HG02840 (cell line): Measurements from ENCODE around the gene ATG7.

Source experiments
- ATAC-seq: cut with Tn5 transposase; IDR thresholded peaks from one replicate; pipeline ENCODE4 v1.9.1; 2021; ENCODE audit warnings: mild to moderate bottlenecking, moderate library complexity, moderate number of reproducible peaks; ENCODE audit not compliant: unreplicated experiment, low FRiP score

ATG7 gene

GRCh38 chr3:11349446-11349845 lies 77.2 kb downstream of the ATG7 start:
- ATAC-seq, result no peak

GRCh38 chr3:11350374-11350773 lies 78.2 kb downstream of the ATG7 start:
- no peak for ATAC-seq

GRCh38 chr3:11351451-11351850 lies 79.3 kb downstream of the ATG7 start:
- ATAC-seq, result no peak

GRCh38 chr3:11356269-11356668 lies 84.1 kb downstream of the ATG7 start:
- no peak for ATAC-seq

- no peak for ATAC-seq
Measured at GRCh38 chr3:11362600-11362999, 90.4 kb downstream of the ATG7 start.

- no peak for ATAC-seq
Measured at GRCh38 chr3:11363715-11364114, 91.5 kb downstream of the ATG7 start.

- no peak for ATAC-seq
Measured at GRCh38 chr3:11364181-11364580, 92.0 kb downstream of the ATG7 start.

GRCh38 chr3:11367143-11367693 lies 95.0 kb downstream of the ATG7 start:
- ATAC-seq, result no peak

- ATAC-seq, result no peak
Measured at GRCh38 chr3:11370191-11370590, 98.0 kb downstream of the ATG7 start.

- ATAC-seq, result no peak
Measured at GRCh38 chr3:11370966-11371365, 98.8 kb downstream of the ATG7 start.

- ATAC-seq, result no peak
Measured at GRCh38 chr3:11371747-11372146, 99.5 kb downstream of the ATG7 start.

GRCh38 chr3:11373235-11373634 lies 101.0 kb downstream of the ATG7 start:
- no peak for ATAC-seq

GRCh38 chr3:11373654-11374053 lies 101.5 kb downstream of the ATG7 start:
- ATAC-seq, result no peak

GRCh38 chr3:11375333-11376088 lies 103.3 kb downstream of the ATG7 start:
- no peak for ATAC-seq

- no peak for ATAC-seq
Measured at GRCh38 chr3:11377719-11378118, 105.5 kb downstream of the ATG7 start.

- no peak for ATAC-seq
Measured at GRCh38 chr3:11379238-11379823, 107.1 kb downstream of the ATG7 start.

GRCh38 chr3:11379824-11380701 lies 107.9 kb downstream of the ATG7 start:
- no peak for ATAC-seq

GRCh38 chr3:11381141-11381540 lies 108.9 kb downstream of the ATG7 start:
- no peak for ATAC-seq

- ATAC-seq, result no peak
Measured at GRCh38 chr3:11381563-11381962, 109.4 kb downstream of the ATG7 start.

GRCh38 chr3:11382146-11382745 lies 110.0 kb downstream of the ATG7 start:
- no peak for ATAC-seq

- no peak for ATAC-seq
Measured at GRCh38 chr3:11384074-11384473, 111.9 kb downstream of the ATG7 start.
